ENCODE data around the gene IQSEC3.
"Not testable (repeated sequence)": the region's sequence is repeated elsewhere in the genome, so short reads cannot be mapped to it uniquely, and the experiment has no call there.

IQSEC3 gene

DNA sequence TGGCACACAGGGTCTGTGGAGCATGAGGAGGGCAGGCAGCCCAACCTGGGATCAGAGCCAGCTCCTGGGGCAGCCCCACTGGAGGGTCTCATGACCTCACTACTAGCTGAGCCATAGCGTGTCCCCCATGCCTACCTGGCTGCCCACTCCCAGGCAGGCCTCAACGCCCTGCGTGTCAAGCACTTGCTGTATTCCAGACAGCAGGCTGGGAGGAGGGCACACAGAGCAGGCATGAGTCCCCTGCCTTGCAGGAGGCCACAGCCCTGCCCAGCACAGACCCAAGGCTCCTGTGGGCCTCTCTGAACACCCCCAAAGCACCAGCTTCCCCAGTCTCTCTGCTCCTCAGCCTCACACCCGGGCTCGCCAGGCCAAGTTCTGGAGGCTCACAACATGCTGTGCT lies 64.0 kb downstream of the IQSEC3 start:
- no peak overlapping the region for H3K4me2 ChIP-seq (ENCODE audit: low read depth, low read length)
- H2AFZ ChIP-seq (ENCODE audit: low read length): no peak overlapping the region
- TF ChIP-seq EZH2 (optimal IDR thresholded peaks at IDR 0.05; ENCODE audit: low read depth, low read length): no peak
- TF ChIP-seq EZH2phosphoT487 (IDR thresholded peaks at IDR 0.05; ENCODE audit: low read length): no peak
- TF ChIP-seq, protein P1, sequence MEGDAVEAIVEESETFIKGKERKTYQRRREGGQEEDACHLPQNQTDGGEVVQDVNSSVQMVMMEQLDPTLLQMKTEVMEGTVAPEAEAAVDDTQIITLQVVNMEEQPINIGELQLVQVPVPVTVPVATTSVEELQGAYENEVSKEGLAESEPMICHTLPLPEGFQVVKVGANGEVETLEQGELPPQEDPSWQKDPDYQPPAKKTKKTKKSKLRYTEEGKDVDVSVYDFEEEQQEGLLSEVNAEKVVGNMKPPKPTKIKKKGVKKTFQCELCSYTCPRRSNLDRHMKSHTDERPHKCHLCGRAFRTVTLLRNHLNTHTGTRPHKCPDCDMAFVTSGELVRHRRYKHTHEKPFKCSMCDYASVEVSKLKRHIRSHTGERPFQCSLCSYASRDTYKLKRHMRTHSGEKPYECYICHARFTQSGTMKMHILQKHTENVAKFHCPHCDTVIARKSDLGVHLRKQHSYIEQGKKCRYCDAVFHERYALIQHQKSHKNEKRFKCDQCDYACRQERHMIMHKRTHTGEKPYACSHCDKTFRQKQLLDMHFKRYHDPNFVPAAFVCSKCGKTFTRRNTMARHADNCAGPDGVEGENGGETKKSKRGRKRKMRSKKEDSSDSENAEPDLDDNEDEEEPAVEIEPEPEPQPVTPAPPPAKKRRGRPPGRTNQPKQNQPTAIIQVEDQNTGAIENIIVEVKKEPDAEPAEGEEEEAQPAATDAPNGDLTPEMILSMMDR (IDR thresholded peaks at IDR 0.05; ENCODE audit: low read length): no peak
- H3K36me3 ChIP-seq (replicated peaks; ENCODE audit: insufficient read depth, low read length): no peaks in the 10 kb centered on the region
- H3K4me3 ChIP-seq (ENCODE audit: low read length): no peak overlapping the region
- no peaks in the 10 kb centered on the region for H3K9me2 ChIP-seq (replicated peaks; ENCODE audit: insufficient read depth, low read length)
- no peaks in the 10 kb centered on the region; the same call in 1 of the 2 replicates for H3K4me1 ChIP-seq (ENCODE audit: low read length)
- no peaks in the 10 kb centered on the region for H3K9me3 ChIP-seq (replicated peaks; ENCODE audit: insufficient read depth, low read length)
- H3K79me2 ChIP-seq (ENCODE audit: low read length): no peaks in the 10 kb centered on the region
- no peak overlapping the region for H3K9ac ChIP-seq (ENCODE audit: low read length)
- no peak for DNase-seq
- peaks cover 32% of the 10 kb centered on the region for H3K27me3 ChIP-seq (replicated peaks; ENCODE audit: insufficient read depth, low read length)
- no peak overlapping the region for H3K27ac ChIP-seq (ENCODE audit: low read length)
- no peaks in the 10 kb centered on the region for H4K20me1 ChIP-seq (ENCODE audit: insufficient read depth, low read length)
- H3F3A ChIP-seq (ENCODE audit: insufficient read depth, low read length): no peaks in the 10 kb centered on the region

DNA sequence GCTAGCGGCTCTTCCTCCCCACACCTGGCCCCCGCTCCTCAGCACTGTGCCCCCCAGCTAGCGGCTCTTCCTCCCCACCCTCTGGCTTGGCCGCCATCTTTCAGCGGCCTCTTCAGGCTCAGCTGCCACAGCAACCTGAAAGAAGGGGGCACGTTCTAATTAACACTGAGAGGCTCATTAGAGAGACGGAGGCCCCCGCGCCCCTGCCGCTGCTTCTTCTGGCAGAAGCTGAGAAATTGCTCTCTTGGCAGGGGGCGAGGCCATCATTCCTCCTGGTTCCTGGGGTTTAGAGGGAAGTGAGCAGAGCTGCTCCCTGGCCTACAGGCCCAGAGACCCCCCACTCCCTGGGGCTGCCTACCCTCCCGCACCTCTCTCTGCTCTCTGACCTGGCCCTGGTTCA lies 64.4 kb downstream of the IQSEC3 start:
- Histone ChIP-seq H2AFZ (ENCODE audit: low read length) (no peak overlapping the region), H3F3A (ENCODE audit: insufficient read depth, low read length) (no peaks in the 10 kb centered on the region), H3K9me2 (replicated peaks; ENCODE audit: insufficient read depth, low read length) (no peaks in the 10 kb centered on the region), H3K79me2 (ENCODE audit: low read length) (no peaks in the 10 kb centered on the region), H3K36me3 (replicated peaks; ENCODE audit: insufficient read depth, low read length) (no peaks in the 10 kb centered on the region), H3K27ac (ENCODE audit: low read length) (no peak overlapping the region), H3K27me3 (replicated peaks; ENCODE audit: insufficient read depth, low read length) (peaks cover 28% of the 10 kb centered on the region), H3K9me3 (replicated peaks; ENCODE audit: insufficient read depth, low read length) (no peaks in the 10 kb centered on the region), H4K20me1 (ENCODE audit: insufficient read depth, low read length) (no peaks in the 10 kb centered on the region), H3K9ac (ENCODE audit: low read length) (no peak overlapping the region), H3K4me3 (ENCODE audit: low read length) (no peak overlapping the region), H3K4me2 (ENCODE audit: low read depth, low read length) (no peak overlapping the region), H3K4me1 (ENCODE audit: low read length) (no peaks in the 10 kb centered on the region; the same call in 1 of the 2 replicates)
- DNase-seq: no peak
- TF ChIP-seq, protein P1 (IDR thresholded peaks at IDR 0.05; ENCODE audit: low read length): no peak
- no peak for TF ChIP-seq EZH2phosphoT487 (IDR thresholded peaks at IDR 0.05; ENCODE audit: low read length)
- no peak for TF ChIP-seq EZH2 (optimal IDR thresholded peaks at IDR 0.05; ENCODE audit: low read depth, low read length)

DNA sequence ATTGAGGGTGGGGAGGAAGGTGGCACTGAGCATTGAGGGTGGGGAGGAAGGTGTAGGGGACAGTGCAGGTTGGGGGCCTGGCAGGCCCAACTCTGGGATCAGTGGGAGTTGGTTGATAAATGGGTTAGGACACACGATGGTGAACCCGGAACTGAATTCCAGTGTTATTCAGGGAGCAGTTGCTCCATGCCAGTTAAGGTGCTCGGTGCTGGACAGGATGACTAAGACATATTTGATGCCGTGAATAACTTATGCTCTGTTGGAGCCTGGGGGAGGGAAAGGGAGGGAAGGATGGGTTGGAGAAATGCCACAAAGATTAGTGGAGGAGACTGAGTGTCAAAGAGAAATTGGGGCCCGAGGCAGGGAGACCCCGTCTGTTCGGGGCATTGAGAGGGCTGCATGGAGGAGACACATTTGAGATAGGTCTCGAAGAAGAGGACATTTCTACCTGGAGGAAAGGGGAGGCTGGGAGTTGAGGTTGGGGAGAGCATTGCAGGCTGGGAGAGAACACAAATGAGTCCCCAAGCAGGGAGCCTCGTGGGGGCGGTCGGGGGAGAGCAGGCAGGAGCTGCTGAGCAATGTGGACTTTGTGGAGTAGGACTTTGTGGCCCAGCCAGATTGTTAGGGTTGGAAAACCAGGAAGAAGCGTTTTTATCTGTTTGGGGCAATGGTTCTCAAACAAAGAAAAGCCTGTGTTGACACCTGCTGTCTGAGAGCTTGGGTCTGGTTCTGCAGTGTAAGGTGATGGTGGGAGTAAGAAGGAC lies 65.3 kb downstream of the IQSEC3 start:
- Histone ChIP-seq H3K4me1 (ENCODE audit: low read length) (no peaks in the 10 kb centered on the region; the same call in 1 of the 2 replicates), H2AFZ (ENCODE audit: low read length) (no peak overlapping the region)
- no peak for DNase-seq

DNA sequence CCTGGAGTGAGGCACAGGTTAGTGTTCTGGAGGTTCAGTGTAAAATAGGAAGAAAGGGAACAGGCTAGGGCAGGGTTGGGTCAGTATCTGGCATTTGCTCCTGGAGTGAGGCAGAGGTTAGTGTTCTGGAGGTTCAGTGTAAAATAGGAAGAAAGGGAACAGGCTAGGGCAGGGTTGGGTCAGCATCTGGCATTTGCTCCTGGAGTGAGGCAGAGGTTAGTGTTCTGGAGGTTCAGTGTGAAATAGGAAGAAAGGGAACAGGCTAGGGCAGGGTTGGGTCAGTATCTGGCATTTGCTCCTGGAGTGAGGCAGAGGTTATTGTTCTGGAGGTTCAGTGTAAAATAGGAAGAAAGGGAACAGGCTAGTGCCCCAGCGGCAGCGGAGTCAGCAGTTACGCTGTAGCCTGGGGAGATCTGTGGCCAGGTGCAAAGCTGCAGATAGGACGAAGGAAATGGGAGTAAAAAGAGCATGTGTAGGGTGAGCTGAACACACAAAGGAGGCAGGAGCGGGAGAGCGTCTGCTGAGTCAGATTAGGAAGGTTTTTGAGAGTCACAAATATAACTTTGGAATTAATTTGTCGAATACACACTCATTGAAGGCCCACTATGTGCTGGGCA lies 67.2 kb downstream of the IQSEC3 start:
- H3K4me1 ChIP-seq (ENCODE audit: low read length); H3K4me2 ChIP-seq (ENCODE audit: low read depth, low read length); H3K27ac ChIP-seq (ENCODE audit: low read length); H3K36me3 ChIP-seq (replicated peaks; ENCODE audit: insufficient read depth, low read length); H3K79me2 ChIP-seq (ENCODE audit: low read length); H2AFZ ChIP-seq (ENCODE audit: low read length); H3K9me2 ChIP-seq (replicated peaks; ENCODE audit: insufficient read depth, low read length); H4K20me1 ChIP-seq (ENCODE audit: insufficient read depth, low read length); DNase-seq; H3K9me3 ChIP-seq (replicated peaks; ENCODE audit: insufficient read depth, low read length); H3F3A ChIP-seq (ENCODE audit: insufficient read depth, low read length); H3K9ac ChIP-seq (ENCODE audit: low read length); H3K4me3 ChIP-seq (ENCODE audit: low read length): not testable (repeated sequence)
- peaks cover 31% of the 10 kb centered on the region for H3K27me3 ChIP-seq (replicated peaks; ENCODE audit: insufficient read depth, low read length)

More for the DNA sequence above, 65.3 kb downstream of the IQSEC3 start:
- Histone ChIP-seq H3K4me2 (ENCODE audit: low read depth, low read length) (no peak overlapping the region), H3K27ac (ENCODE audit: low read length) (no peak overlapping the region), H3K9me2 (replicated peaks; ENCODE audit: insufficient read depth, low read length) (no peaks in the 10 kb centered on the region), H3K79me2 (ENCODE audit: low read length) (no peaks in the 10 kb centered on the region), H4K20me1 (ENCODE audit: insufficient read depth, low read length) (no peaks in the 10 kb centered on the region), H3K4me3 (ENCODE audit: low read length) (no peak overlapping the region), H3K9ac (ENCODE audit: low read length) (no peak overlapping the region), H3K9me3 (replicated peaks; ENCODE audit: insufficient read depth, low read length) (no peaks in the 10 kb centered on the region), H3K27me3 (replicated peaks; ENCODE audit: insufficient read depth, low read length) (peaks cover 24% of the 10 kb centered on the region), H3F3A (ENCODE audit: insufficient read depth, low read length) (no peaks in the 10 kb centered on the region), H3K36me3 (replicated peaks; ENCODE audit: insufficient read depth, low read length) (no peaks in the 10 kb centered on the region)
- no peak for TF ChIP-seq EZH2 (optimal IDR thresholded peaks at IDR 0.05; ENCODE audit: low read depth, low read length)
- no peak for TF ChIP-seq EZH2phosphoT487 (IDR thresholded peaks at IDR 0.05; ENCODE audit: low read length)
- TF ChIP-seq, protein P1 (IDR thresholded peaks at IDR 0.05; ENCODE audit: low read length): no peak
